Endothelial cell of umbilical vein (primary cell): Measurements from ENCODE around the gene TPSB2. TPM values are rescaled to one million over a fixed set of nuclear protein-coding genes. Genes with fewer than 3 reads are reported as not detected.

Experiments used
- BruUV-seq: library from RNA; stranded (reverse); fragments of 400-500 nt; replicated peaks from 2 replicates; lab custom pipeline; 2021; lab: Mats Ljungman, UMichigan
- CTCF ChIA-PET: fragments of 300-600, 350-600 bp; sonication (Branson Sonifier 250); formaldehyde crosslinking; loops from one replicate; lab custom pipeline; 2021; ENCODE audit warnings: antibody characterized with exemption, inconsistent platforms; lab: Charles Lee
- POLR2A ChIA-PET: fragments of 300-600, 350-600 bp; sonication (Branson Sonifier 250); formaldehyde crosslinking; loops from one replicate; lab custom pipeline; 2021; ENCODE audit warnings: antibody characterized with exemption, inconsistent platforms; lab: Charles Lee
- DNase-seq: peaks from one replicate; pipeline ENCODE4 v3.0.0-alpha.2; 2011; ENCODE audit warnings: low read depth, low spot score
- FAIRE-seq: peaks from 2 replicates; lab custom pipeline; 2011; peaks lifted over from hg19 to GRCh38; lab: Jason Lieb, UNC
- H2AFZ ChIP-seq: 2 replicates; pipeline ENCODE4 v1.6.0; 2012; ENCODE audit warnings: low read depth, low read length, control low read depth, inconsistent platforms
- H3K27ac ChIP-seq: 2 replicates; pipeline ENCODE4 v1.5.1; 2011; ENCODE audit warnings: low read depth, mild to moderate bottlenecking, control low read depth, low read length, moderate library complexity; ENCODE audit not compliant: insufficient read depth
- H3K27me3 ChIP-seq, 2 experiments: 2 replicates each; pipeline versions ENCODE4 v1.6.0 to v1.6.1; 2011; ENCODE audit warnings: low read length in 2 of 2, mixed read lengths in 1 of 2; ENCODE audit not compliant: control insufficient read depth in 2 of 2, insufficient read depth in 2 of 2
- H3K36me3 ChIP-seq, 2 experiments: 2 replicates in 1 of 2; 3 replicates in 1 of 2; pipeline ENCODE4 v1.5.1; 2011; ENCODE audit warnings: low read length in 2 of 2, mild to moderate bottlenecking in 1 of 2, moderate library complexity in 1 of 2; ENCODE audit not compliant: control insufficient read depth in 2 of 2, insufficient read depth in 2 of 2; ENCODE audit errors: extremely low read depth in 1 of 2
- H3K4me1 ChIP-seq: 3 replicates; pipeline ENCODE4 v1.5.1; 2011; ENCODE audit warnings: mild to moderate bottlenecking, low read length; ENCODE audit not compliant: control insufficient read depth, insufficient read depth; ENCODE audit errors: extremely low read depth
- H3K4me2 ChIP-seq: 2 replicates; pipeline ENCODE4 v1.6.1; 2011; ENCODE audit warnings: low read length, control low read depth, mixed read lengths; ENCODE audit not compliant: insufficient read depth
- H3K4me3 ChIP-seq, 3 experiments: fragments of 200-600 bp in 1 of 3; sonication (generic), shearing (Covaris generic) in 1 of 3; replicated peaks in 1 of 3; 2 replicates each; pipeline ENCODE4 v1.5.1; 2011 to 2016; ENCODE audit warnings: control low read depth in 3 of 3, low read length in 3 of 3, mild to moderate bottlenecking in 2 of 3, inconsistent platforms in 1 of 3, low read depth in 1 of 3, moderate library complexity in 1 of 3; ENCODE audit not compliant: insufficient read depth in 1 of 3
- H3K79me2 ChIP-seq: 2 replicates; pipeline ENCODE4 v1.6.0; 2012; ENCODE audit warnings: low read length, inconsistent platforms; ENCODE audit not compliant: control insufficient read depth, insufficient read depth
- H3K9ac ChIP-seq: replicated peaks from 2 replicates; pipeline ENCODE3; 2011; ENCODE audit warnings: low read length, control low read depth; ENCODE audit not compliant: insufficient read depth; ENCODE audit errors: extremely low read depth
- H3K9me1 ChIP-seq: replicated peaks from 3 replicates; pipeline ENCODE4 v1.6.0; 2011; ENCODE audit warnings: mild to moderate bottlenecking, low read length; ENCODE audit not compliant: control insufficient read depth, insufficient read depth; ENCODE audit errors: extremely low read depth
- H3K9me3 ChIP-seq: replicated peaks from 2 replicates; pipeline ENCODE4 v1.5.1; 2012; ENCODE audit warnings: low read length, inconsistent platforms; ENCODE audit not compliant: control insufficient read depth, insufficient read depth
- H4K20me1 ChIP-seq: replicated peaks from 2 replicates; pipeline ENCODE3; 2011; ENCODE audit warnings: mild to moderate bottlenecking, low read length; ENCODE audit not compliant: control insufficient read depth, insufficient read depth; ENCODE audit errors: extremely low read depth
- CTCF ChIP-seq, 2 donors: IDR thresholded peaks; 1 replicate in 1 of 2; 2 replicates in 1 of 2; pipeline ENCODE4 v1.5.1; 2011; ENCODE audit warnings: low read length in 2 of 2, mild to moderate bottlenecking in 2 of 2, moderate library complexity in 2 of 2, control low read depth in 1 of 2, inconsistent platforms in 1 of 2, low read depth in 1 of 2; ENCODE audit not compliant: insufficient read depth in 1 of 2; ENCODE audit errors: extremely low read depth in 1 of 2
- EZH2 ChIP-seq: IDR thresholded peaks from 2 replicates; pipeline ENCODE4 v1.6.1; 2012; ENCODE audit warnings: borderline replicate concordance, low read depth, mild to moderate bottlenecking, moderate library complexity, low read length, inconsistent platforms; ENCODE audit not compliant: severe bottlenecking
- FOS ChIP-seq: IDR thresholded peaks from 2 replicates; pipeline ENCODE4 v1.6.1; 2011; ENCODE audit warnings: mild to moderate bottlenecking, low read length, moderate library complexity, borderline replicate concordance; ENCODE audit not compliant: insufficient read depth
- GATA2 ChIP-seq: IDR thresholded peaks from 2 replicates; pipeline ENCODE4 v1.7.0; 2011; ENCODE audit warnings: low read depth, mild to moderate bottlenecking, moderate library complexity, mixed read lengths, low read length; ENCODE audit not compliant: insufficient read length, insufficient read depth
- JUN ChIP-seq: IDR thresholded peaks from 2 replicates; pipeline ENCODE4 v1.6.1; 2011; ENCODE audit warnings: borderline replicate concordance, low read depth; ENCODE audit not compliant: insufficient read length, insufficient read depth
- MAX ChIP-seq: IDR thresholded peaks from 2 replicates; pipeline ENCODE4 v1.6.1; 2011; ENCODE audit not compliant: insufficient read depth, insufficient read length
- MYC ChIP-seq: IDR thresholded peaks from one replicate; pipeline ENCODE4 v1.6.1; 2011; ENCODE audit warnings: mild to moderate bottlenecking, low read depth, low read length
- POLR2A ChIP-seq: IDR thresholded peaks from 2 replicates; pipeline ENCODE4 v1.6.1; 2012; ENCODE audit warnings: low read depth, mild to moderate bottlenecking, control low read depth, low read length
- POLR2AphosphoS5 ChIP-seq: IDR thresholded peaks from 2 replicates; pipeline ENCODE4 v1.6.1; 2012; ENCODE audit warnings: low read depth, mild to moderate bottlenecking, control low read depth, low read length, moderate library complexity; ENCODE audit not compliant: insufficient read depth
- dilution Hi-C: fragments of 300-500 bp; cut with MboI; formaldehyde crosslinking; loops from one replicate; pipeline ENCODE4 v1.15.0; 2019; ENCODE audit warnings: low sequenced_read_pairs; ENCODE audit not compliant: extremely low pct_ligation_motif_present
- intact Hi-C: fragments of 100-400 bp; cut with micrococcal nuclease; formaldehyde crosslinking; loops from one replicate; pipeline ENCODE4 v1.10.0; 2022
- polyA plus RNA-seq, 4 experiments: library from polyadenylated mRNA; depleted of rRNA in 3 of 4; stranded (reverse) in 3 of 4; unstranded in 1 of 4; fragments of >200 nt; gene quantifications; 2 replicates each; pipeline versions ENCODE4 v1.2.1 to v1.2.3, GENCODE V29; 2011 to 2012; ENCODE audit warnings: missing spikeins in 1 of 4
- total RNA-seq: library from RNA; stranded (reverse); gene quantifications from 2 replicates; pipeline ENCODE4 v1.2.3, GENCODE V29; 2021

Gene TPSB2
- total and polyA plus RNA-seq, 2 donors (not counting 3 experiments of a cell fraction or from before 2014, with no cell fraction given), result not detected

GRCh38 chr16:1215574-1216295 is 14.2 kb downstream of the TPSB2 start:
- POLR2A ChIA-PET, result no interaction called here
- intact Hi-C loops (loop anchor here (2.0 kb wide), 1 partner anchor 41 kb away; no protein-coding TSS in a partner anchor), dilution Hi-C loops (no loop called here)
- no peaks in the 10 kb centered on the region for H3K9me3 ChIP-seq
- H3K9me1 ChIP-seq, result no peaks in the 10 kb centered on the region
- no peak overlapping the region for H3K9ac ChIP-seq
- no peaks in the 10 kb centered on the region for H3K4me1 ChIP-seq
- H3K27me3 ChIP-seq, result no peaks in the 10 kb centered on the region
- no peak for FAIRE-seq
- CTCF ChIA-PET, result no interaction called here
- H3K36me3 ChIP-seq, result no peaks in the 10 kb centered on the region
- BruUV-seq, result no TSS peak
- TF ChIP-seq JUN (no peak), FOS (no peak), GATA2 (no peak), CTCF (IDR thresholded peaks at IDR 0.05; ENCODE audit: extremely low read depth in 1 of 2, insufficient read depth in 1 of 2, low read depth in 1 of 2, low read length in 2 of 2) (no peak), POLR2AphosphoS5 (no peak), MAX (no peak), POLR2A (no peak), MYC (no peak), EZH2 (no peak)
- DNase-seq, result no peak
- H4K20me1 ChIP-seq, result no peaks in the 10 kb centered on the region
- H3K4me3 ChIP-seq, result no peak overlapping the region
- no peak overlapping the region for H3K4me2 ChIP-seq
- no peak overlapping the region for H3K27ac ChIP-seq
- H2AFZ ChIP-seq, result no peak overlapping the region
- H3K79me2 ChIP-seq, result no peaks in the 10 kb centered on the region
